K562 (cell line): ENCODE data around the gene COQ5. TPM values are rescaled to one million over a fixed set of nuclear protein-coding genes. Genes with fewer than 3 reads are reported as not detected.

Experiments
- CBX8 ChIP-seq: fragments of 200-600 bp; sonication (generic); IDR thresholded peaks from 2 replicates; pipeline ENCODE4 v1.6.1; 2012; ENCODE audit warnings: borderline replicate concordance, mixed run types, low read depth, mild to moderate bottlenecking, moderate library complexity, mixed read lengths, low read length, control low read depth, inconsistent platforms; ENCODE audit not compliant: poor library complexity, severe bottlenecking; ENCODE audit errors: extremely low read depth
- CXXC5 ChIP-seq: fragments of 250-450 bp; sonication (Bioruptor Pico); IDR thresholded peaks from 2 replicates; pipeline ENCODE4 v1.8.0; 2022; ENCODE audit warnings: inconsistent platforms, mild to moderate bottlenecking, moderate library complexity
- GABPA ChIP-seq: fragments of 200-800 bp; sonication (Bioruptor generic); conservative IDR thresholded peaks from 2 replicates; pipeline ENCODE4 v1.6.1; 2016; ENCODE audit warnings: low read depth, missing genetic modification characterization, missing compliant biosample characterization
- ILK ChIP-seq: fragments of 450-650 bp; IDR thresholded peaks from 2 replicates; pipeline ENCODE4 v1.6.1; 2016; ENCODE audit warnings: missing genetic modification characterization, low read depth, mild to moderate bottlenecking, missing compliant biosample characterization, moderate library complexity, borderline replicate concordance
- IRF2 ChIP-seq: sonication (generic); formaldehyde crosslinking; IDR thresholded peaks from 2 replicates; pipeline ENCODE4 v1.8.1; 2022; ENCODE audit warnings: mild to moderate bottlenecking, missing genetic modification reagents
- KDM5B ChIP-seq: fragments of 200-600 bp; sonication (generic); IDR thresholded peaks from 2 replicates; pipeline ENCODE4 v1.6.1; 2012; ENCODE audit warnings: low read depth, mild to moderate bottlenecking, moderate library complexity, low read length, control low read depth, inconsistent platforms; ENCODE audit not compliant: insufficient replicate concordance
- MBD2 ChIP-seq: sonication (generic); IDR thresholded peaks from 2 replicates; pipeline ENCODE4 v1.6.1; 2016; ENCODE audit warnings: low read depth, borderline replicate concordance
- NUFIP1 ChIP-seq: fragments of 450-650 bp; IDR thresholded peaks from 2 replicates; pipeline ENCODE4 v1.6.1; 2018; ENCODE audit not compliant: partially characterized antibody
- POLR2AphosphoS5 ChIP-seq: IDR thresholded peaks from 2 replicates; pipeline ENCODE4 v1.6.1; 2011; ENCODE audit warnings: mild to moderate bottlenecking, low read depth, low read length, moderate library complexity; ENCODE audit not compliant: control insufficient read depth, insufficient read depth
- PURB ChIP-seq: sonication (generic); formaldehyde crosslinking; IDR thresholded peaks from 2 replicates; pipeline ENCODE4 v1.9.0; 2021; ENCODE audit warnings: low read depth, mild to moderate bottlenecking, missing genetic modification reagents
- SRSF7 ChIP-seq: fragments of 200-400 bp; formaldehyde crosslinking; optimal IDR thresholded peaks from 2 replicates; pipeline ENCODE3; 2017; ENCODE audit warnings: mild to moderate bottlenecking, low read depth, low read length
- ZKSCAN1 ChIP-seq: fragments of 150-350 bp; IDR thresholded peaks from 2 replicates; pipeline ENCODE4 v1.6.1; 2016; ENCODE audit warnings: low read depth, low read length
- ZNF124 ChIP-seq: sonication (generic); formaldehyde crosslinking; IDR thresholded peaks from 2 replicates; pipeline ENCODE4 v1.8.1; 2022; ENCODE audit warnings: missing genetic modification reagents
- ZNF780A ChIP-seq: fragments of 250-450 bp; sonication (Bioruptor Pico); IDR thresholded peaks from 2 replicates; pipeline ENCODE4 v1.5.0; 2021; ENCODE audit warnings: mild to moderate bottlenecking
- polyA plus RNA-seq, 8 experiments: library from polyadenylated mRNA; depleted of rRNA in 4 of 8; stranded (reverse) in 5 of 8; unstranded in 3 of 8; fragments of >200 nt; fragmentation: Nextera tagmentation in 2 of 8; fragmentation: Illumina TruSeq in 1 of 8; extraction: Ambion mirVana in 2 of 8; extraction: Trizol in 1 of 8; gene quantifications; 2 replicates each; pipeline versions ENCODE4 v1.2.1 to v1.2.3, GENCODE V29; 2011 to 2014; ENCODE audit warnings: inconsistent platforms in 1 of 8, missing spikeins in 1 of 8
- total RNA-seq, 7 experiments: library from RNA; depleted of rRNA in 6 of 7; stranded (reverse); fragments of >200 nt in 6 of 7; fragmentation: Illumina TruSeq in 2 of 7; extraction: Trizol in 2 of 7; gene quantifications; 2 replicates each; pipeline versions ENCODE4 v1.2.1 to v1.2.3, GENCODE V29; 2011 to 2021; ENCODE audit warnings: low replicate concordance in 1 of 7
- TF ChIP-seq, protein P1 (sequence below): fragments of 250-450 bp; sonication (Bioruptor Pico); IDR thresholded peaks from 2 replicates; pipeline ENCODE4 v1.8.0; 2022; ENCODE audit warnings: inconsistent platforms, mild to moderate bottlenecking, moderate library complexity, borderline replicate concordance
- TF ChIP-seq, protein P2 (sequence below): sonication (generic); formaldehyde crosslinking; IDR thresholded peaks from 2 replicates; pipeline ENCODE4 v1.8.0; 2022; ENCODE audit warnings: mild to moderate bottlenecking, low read depth, missing genetic modification reagents
- TF ChIP-seq, protein P3 (sequence below): IDR thresholded peaks from 2 replicates; pipeline ENCODE4 v1.6.1; 2011; ENCODE audit warnings: borderline replicate concordance, low read depth, mild to moderate bottlenecking, moderate library complexity, low read length; ENCODE audit not compliant: insufficient read depth, poor library complexity, severe bottlenecking
- TF ChIP-seq, protein P4 (sequence below): fragments of 250-450 bp; sonication (Bioruptor Pico); IDR thresholded peaks from 2 replicates; pipeline ENCODE4 v1.8.0; 2021; ENCODE audit warnings: moderate library complexity, mild to moderate bottlenecking, inconsistent platforms
- TF ChIP-seq, protein P5 (sequence below): fragments of 450-650 bp; IDR thresholded peaks from 2 replicates; pipeline ENCODE4 v1.6.1; 2017; ENCODE audit warnings: antibody characterized with exemption

The COQ5 gene
- total and polyA plus RNA-seq, 9 of the 15 experiments (the other 6 are each of a cell fraction or from before 2014, with no cell fraction given) = 19.2 to 59.7 (median 30.4) TPM

DNA sequence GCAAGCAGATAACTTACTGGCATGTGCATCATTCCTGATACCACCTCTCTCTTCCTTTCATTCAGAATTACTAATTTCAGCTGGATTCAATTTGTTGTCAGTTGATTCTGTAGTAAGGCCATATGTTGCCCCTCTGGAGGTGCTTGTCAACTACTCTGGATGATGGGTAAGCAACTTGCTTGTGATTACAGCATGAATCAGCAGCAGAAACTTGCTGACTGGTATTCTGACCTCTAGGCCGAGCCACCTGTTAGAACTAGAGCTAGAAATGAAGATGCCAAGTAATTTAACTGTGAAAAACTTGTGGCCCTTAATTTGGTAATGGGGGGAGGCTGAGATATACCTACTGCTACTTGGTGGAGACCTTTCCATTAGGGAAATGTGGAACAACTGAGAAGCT is 10.3 kb upstream of the COQ5 start (continued):
- TF ChIP-seq, protein P1, sequence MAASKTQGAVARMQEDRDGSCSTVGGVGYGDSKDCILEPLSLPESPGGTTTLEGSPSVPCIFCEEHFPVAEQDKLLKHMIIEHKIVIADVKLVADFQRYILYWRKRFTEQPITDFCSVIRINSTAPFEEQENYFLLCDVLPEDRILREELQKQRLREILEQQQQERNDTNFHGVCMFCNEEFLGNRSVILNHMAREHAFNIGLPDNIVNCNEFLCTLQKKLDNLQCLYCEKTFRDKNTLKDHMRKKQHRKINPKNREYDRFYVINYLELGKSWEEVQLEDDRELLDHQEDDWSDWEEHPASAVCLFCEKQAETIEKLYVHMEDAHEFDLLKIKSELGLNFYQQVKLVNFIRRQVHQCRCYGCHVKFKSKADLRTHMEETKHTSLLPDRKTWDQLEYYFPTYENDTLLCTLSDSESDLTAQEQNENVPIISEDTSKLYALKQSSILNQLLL = no peak
- TF ChIP-seq, protein P2, sequence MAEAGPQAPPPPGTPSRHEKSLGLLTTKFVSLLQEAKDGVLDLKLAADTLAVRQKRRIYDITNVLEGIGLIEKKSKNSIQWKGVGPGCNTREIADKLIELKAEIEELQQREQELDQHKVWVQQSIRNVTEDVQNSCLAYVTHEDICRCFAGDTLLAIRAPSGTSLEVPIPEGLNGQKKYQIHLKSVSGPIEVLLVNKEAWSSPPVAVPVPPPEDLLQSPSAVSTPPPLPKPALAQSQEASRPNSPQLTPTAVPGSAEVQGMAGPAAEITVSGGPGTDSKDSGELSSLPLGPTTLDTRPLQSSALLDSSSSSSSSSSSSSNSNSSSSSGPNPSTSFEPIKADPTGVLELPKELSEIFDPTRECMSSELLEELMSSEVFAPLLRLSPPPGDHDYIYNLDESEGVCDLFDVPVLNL (CRISPR knock-in tag) = no peak
- no peak for TF ChIP-seq ZNF780A (CRISPR knock-in tag)
- no peak for TF ChIP-seq ZKSCAN1
- no peak for TF ChIP-seq NUFIP1
- TF ChIP-seq CXXC5 (CRISPR knock-in tag) = no peak
- TF ChIP-seq, protein P3, sequence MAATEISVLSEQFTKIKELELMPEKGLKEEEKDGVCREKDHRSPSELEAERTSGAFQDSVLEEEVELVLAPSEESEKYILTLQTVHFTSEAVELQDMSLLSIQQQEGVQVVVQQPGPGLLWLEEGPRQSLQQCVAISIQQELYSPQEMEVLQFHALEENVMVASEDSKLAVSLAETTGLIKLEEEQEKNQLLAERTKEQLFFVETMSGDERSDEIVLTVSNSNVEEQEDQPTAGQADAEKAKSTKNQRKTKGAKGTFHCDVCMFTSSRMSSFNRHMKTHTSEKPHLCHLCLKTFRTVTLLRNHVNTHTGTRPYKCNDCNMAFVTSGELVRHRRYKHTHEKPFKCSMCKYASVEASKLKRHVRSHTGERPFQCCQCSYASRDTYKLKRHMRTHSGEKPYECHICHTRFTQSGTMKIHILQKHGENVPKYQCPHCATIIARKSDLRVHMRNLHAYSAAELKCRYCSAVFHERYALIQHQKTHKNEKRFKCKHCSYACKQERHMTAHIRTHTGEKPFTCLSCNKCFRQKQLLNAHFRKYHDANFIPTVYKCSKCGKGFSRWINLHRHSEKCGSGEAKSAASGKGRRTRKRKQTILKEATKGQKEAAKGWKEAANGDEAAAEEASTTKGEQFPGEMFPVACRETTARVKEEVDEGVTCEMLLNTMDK = no peak
- TF ChIP-seq SRSF7 = no peak
- TF ChIP-seq KDM5B = no peak
- no peak for TF ChIP-seq ZNF124 (CRISPR knock-in tag)
- no peak for TF ChIP-seq PURB
- TF ChIP-seq POLR2AphosphoS5 = no peak
- TF ChIP-seq GABPA (tag) = no peak
- no peak for TF ChIP-seq ILK (tag)
- TF ChIP-seq, protein P4, sequence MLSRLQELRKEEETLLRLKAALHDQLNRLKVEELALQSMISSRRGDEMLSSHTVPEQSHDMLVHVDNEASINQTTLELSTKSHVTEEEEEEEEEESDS = no peak
- no peak for TF ChIP-seq IRF2 (CRISPR knock-in tag)
- TF ChIP-seq MBD2 = no peak
- TF ChIP-seq CBX8 = no peak
- TF ChIP-seq, protein P5, sequence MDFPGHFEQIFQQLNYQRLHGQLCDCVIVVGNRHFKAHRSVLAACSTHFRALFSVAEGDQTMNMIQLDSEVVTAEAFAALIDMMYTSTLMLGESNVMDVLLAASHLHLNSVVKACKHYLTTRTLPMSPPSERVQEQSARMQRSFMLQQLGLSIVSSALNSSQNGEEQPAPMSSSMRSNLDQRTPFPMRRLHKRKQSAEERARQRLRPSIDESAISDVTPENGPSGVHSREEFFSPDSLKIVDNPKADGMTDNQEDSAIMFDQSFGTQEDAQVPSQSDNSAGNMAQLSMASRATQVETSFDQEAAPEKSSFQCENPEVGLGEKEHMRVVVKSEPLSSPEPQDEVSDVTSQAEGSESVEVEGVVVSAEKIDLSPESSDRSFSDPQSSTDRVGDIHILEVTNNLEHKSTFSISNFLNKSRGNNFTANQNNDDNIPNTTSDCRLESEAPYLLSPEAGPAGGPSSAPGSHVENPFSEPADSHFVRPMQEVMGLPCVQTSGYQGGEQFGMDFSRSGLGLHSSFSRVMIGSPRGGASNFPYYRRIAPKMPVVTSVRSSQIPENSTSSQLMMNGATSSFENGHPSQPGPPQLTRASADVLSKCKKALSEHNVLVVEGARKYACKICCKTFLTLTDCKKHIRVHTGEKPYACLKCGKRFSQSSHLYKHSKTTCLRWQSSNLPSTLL = no peak
